Mucosa of rectum (tissue), 2 donors: ENCODE measurements around the gene ATP8B2.
"Not testable (repeated sequence)": the region's sequence is repeated elsewhere in the genome, so short reads cannot be mapped to it uniquely, and the experiment has no call there.

ENCODE experiments used
- H3K27ac ChIP-seq, 2 donors: one replicate each; pipeline ENCODE4 v1.7.0; 2013; ENCODE audit warnings: inconsistent platforms in 2 of 2, low read depth in 2 of 2, low read length in 2 of 2
- H3K27me3 ChIP-seq, 2 donors: one replicate each; pipeline ENCODE4 v1.7.0; 2013; ENCODE audit warnings: low read length in 2 of 2; ENCODE audit not compliant: control insufficient read depth in 2 of 2, insufficient read depth in 2 of 2
- H3K36me3 ChIP-seq, 2 donors: one replicate each; pipeline ENCODE4 v1.7.0; 2013; ENCODE audit warnings: low read length in 2 of 2; ENCODE audit not compliant: control insufficient read depth in 2 of 2, insufficient read depth in 2 of 2
- H3K4me1 ChIP-seq, 2 donors: one replicate each; pipeline ENCODE4 v1.7.0; 2013; ENCODE audit warnings: low read length in 2 of 2, mild to moderate bottlenecking in 1 of 2; ENCODE audit not compliant: control insufficient read depth in 2 of 2, insufficient read depth in 2 of 2
- H3K4me3 ChIP-seq, 2 donors: one replicate each; pipeline ENCODE4 v1.7.0; 2013; ENCODE audit warnings: low read length in 2 of 2
- H3K9ac ChIP-seq, 2 donors: one replicate each; pipeline ENCODE4 v1.7.0; 2013; ENCODE audit warnings: low read length in 2 of 2, low read depth in 1 of 2, mild to moderate bottlenecking in 1 of 2
- H3K9me3 ChIP-seq, 2 donors: one replicate each; pipeline ENCODE4 v1.7.0; 2013; ENCODE audit warnings: low read length in 2 of 2; ENCODE audit not compliant: control insufficient read depth in 2 of 2
- donor health status: healthy.
- donor health status: Normal muscosa, but diverticular disease.

ATP8B2 gene, protein sequence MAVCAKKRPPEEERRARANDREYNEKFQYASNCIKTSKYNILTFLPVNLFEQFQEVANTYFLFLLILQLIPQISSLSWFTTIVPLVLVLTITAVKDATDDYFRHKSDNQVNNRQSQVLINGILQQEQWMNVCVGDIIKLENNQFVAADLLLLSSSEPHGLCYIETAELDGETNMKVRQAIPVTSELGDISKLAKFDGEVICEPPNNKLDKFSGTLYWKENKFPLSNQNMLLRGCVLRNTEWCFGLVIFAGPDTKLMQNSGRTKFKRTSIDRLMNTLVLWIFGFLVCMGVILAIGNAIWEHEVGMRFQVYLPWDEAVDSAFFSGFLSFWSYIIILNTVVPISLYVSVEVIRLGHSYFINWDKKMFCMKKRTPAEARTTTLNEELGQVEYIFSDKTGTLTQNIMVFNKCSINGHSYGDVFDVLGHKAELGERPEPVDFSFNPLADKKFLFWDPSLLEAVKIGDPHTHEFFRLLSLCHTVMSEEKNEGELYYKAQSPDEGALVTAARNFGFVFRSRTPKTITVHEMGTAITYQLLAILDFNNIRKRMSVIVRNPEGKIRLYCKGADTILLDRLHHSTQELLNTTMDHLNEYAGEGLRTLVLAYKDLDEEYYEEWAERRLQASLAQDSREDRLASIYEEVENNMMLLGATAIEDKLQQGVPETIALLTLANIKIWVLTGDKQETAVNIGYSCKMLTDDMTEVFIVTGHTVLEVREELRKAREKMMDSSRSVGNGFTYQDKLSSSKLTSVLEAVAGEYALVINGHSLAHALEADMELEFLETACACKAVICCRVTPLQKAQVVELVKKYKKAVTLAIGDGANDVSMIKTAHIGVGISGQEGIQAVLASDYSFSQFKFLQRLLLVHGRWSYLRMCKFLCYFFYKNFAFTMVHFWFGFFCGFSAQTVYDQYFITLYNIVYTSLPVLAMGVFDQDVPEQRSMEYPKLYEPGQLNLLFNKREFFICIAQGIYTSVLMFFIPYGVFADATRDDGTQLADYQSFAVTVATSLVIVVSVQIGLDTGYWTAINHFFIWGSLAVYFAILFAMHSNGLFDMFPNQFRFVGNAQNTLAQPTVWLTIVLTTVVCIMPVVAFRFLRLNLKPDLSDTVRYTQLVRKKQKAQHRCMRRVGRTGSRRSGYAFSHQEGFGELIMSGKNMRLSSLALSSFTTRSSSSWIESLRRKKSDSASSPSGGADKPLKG

DNA sequence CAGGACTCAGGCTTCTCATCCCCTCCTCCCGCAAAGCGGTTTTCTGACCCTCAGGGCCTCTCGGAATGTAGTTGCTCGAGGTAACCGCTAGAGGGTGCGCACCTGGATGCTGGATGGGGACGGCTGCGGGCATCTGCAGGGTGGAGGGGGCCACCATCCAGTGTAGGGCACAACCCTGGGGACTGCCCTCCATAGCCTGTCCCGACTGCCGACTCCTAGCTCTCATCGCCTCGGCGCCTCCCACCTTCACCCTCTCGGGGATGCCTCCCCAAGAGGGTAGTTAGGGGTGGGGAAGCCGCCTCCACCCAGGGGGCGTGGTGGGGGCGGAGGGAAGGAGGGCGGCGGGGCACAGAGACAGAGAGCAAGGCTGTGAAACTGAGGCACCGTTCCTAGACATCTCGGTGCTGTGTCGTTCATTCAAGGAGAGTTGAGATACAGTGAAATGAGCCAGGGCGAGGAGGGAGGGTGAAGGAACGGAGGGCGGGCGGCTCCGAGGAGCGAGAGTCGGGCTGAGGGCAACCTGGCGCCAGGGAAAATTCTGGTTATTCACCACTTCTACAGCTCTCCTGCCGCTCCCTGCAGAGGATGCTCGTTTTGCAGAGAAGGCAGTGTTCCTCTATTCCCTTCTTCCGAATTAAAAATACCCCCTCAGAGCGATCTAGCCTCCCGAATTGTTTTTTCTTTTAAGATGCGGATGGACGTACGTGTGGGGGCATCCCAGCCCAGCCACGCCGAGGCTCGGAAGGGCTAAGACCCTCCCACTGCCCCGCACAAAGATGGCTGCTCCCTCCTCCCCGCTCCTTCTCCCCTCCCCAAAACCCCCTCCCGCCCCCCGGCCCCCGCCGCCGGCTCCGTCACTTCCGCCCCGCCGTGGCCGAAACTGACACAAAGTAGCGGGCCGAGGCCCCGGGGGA lies at the start of gene ATP8B2:
Gene ATP8B2, plus strand, starts transcription at position 857 of the 914 bp plus-strand sequence. CDS start 2,617 bp downstream, outside the sequence.
- H3K4me3 ChIP-seq, result peak within 1 kb of the TSS; percentile 66 to 81
- peaks cover 14 to 27% of the 10 kb centered on the region in 2 donors for H3K4me1 ChIP-seq
- H3K27me3 ChIP-seq, result peaks cover 6 to 16% of the 10 kb centered on the region in 2 donors
- H3K27ac ChIP-seq, result peak within 1 kb of the TSS; percentile 70 to 81
- no peaks in the 10 kb centered on the region for H3K9me3 ChIP-seq
- peak within 1 kb of the TSS; percentile 60 to 62 for H3K9ac ChIP-seq
- no peaks in the 10 kb centered on the region for H3K36me3 ChIP-seq

DNA sequence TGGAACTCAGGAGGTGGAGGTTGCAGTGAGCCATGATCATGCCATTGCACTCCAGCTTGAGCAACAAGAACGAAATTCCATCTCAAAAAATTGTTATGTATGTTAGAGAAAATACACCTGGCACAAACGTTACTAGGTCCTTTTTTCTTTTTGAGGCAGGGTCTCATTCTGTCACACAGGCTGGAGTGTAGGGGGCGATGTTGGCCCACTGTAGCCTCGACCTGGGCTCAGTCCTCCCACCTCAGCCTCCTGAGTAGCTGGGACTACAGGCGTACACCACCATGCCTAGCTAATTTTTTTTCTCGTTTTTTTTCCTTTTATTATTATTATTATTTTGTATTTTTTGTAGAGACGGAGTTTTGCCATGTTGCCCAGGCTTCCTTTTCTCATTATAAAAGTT lies 48.5 kb upstream of the ATP8B2 start:
- Histone ChIP-seq H3K27ac (no peak overlapping the region), H3K36me3 (peaks cover 5 to 10% of the 10 kb centered on the region in 2 donors), H3K4me1 (peaks cover 6 to 11% of the 10 kb centered on the region in 2 donors), H3K27me3 (no peaks in the 10 kb centered on the region), H3K9ac (no peak overlapping the region), H3K4me3 (no peak overlapping the region), H3K9me3 (no peaks in the 10 kb centered on the region)

DNA sequence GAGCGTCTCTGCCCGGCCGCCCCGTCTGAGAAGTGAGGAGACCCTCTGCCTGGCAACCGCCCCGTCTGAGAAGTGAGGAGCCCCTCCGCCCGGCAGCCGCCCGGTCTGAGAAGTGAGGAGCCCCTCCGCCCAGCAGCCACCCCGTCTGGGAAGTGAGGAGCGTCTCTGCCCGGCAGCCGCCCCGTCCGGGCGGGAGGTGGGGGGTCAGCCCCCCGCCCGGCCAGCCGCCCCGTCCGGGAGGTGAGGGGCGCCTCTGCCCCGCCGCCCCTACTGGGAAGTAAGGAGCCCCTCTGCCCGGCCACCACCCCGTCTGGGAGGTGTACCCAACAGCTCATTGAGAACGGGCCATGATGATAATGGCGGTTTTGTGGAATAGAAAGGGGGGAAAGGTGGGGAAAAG lies 37.7 kb upstream of the ATP8B2 start:
- H3K4me1 ChIP-seq, H3K36me3 ChIP-seq, H3K27ac ChIP-seq, H3K4me3 ChIP-seq, H3K9me3 ChIP-seq, H3K9ac ChIP-seq, H3K27me3 ChIP-seq: not testable (repeated sequence)

DNA sequence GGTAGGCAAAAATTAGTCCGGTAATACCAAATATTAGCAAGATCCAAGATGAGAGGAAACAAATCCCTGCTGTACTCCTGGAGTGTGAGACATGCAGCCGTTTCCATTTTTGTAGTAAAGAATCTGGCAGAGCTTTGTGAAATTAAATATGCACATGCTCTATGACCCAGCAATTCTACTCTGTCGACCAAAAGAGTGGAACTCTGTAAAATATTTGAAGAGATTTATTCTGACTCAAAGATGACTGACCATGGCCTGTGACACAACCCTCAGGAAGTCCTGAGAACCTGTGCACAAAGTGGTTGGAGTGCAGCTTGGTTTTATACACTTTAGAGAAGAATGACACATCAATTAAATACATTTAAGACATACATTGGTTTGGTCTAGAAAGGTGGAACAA lies 36.7 kb upstream of the ATP8B2 start:
- no peak overlapping the region for H3K4me3 ChIP-seq
- no peaks in the 10 kb centered on the region for H3K9me3 ChIP-seq
- no peaks in the 10 kb centered on the region for H3K36me3 ChIP-seq
- no peak overlapping the region for H3K27ac ChIP-seq
- no peak overlapping the region for H3K9ac ChIP-seq
- H3K4me1 ChIP-seq, result no peaks in the 10 kb centered on the region
- H3K27me3 ChIP-seq, result no peaks in the 10 kb centered on the region

DNA sequence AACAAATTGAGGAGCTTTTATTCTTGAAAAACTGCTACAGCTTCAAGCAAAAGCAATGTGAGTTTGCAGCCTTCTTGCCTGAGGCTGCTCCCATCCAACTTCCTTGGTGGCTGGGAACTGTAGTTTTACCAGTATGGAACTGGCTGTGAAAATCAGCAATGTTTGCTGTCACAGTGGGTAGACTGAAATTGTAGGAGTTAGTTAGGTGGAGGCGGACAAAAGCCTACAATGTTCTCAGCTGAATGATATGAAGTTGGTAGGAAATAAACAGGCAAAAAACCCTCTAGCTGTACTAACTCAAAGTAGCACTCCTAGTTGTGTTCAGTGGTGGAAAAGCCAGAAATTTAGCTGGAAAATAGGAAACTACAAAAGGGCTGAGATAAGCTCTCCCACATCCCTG lies 34.4 kb upstream of the ATP8B2 start:
- Histone ChIP-seq H3K36me3 (no peaks in the 10 kb centered on the region), H3K27me3 (no peaks in the 10 kb centered on the region), H3K9ac (no peak overlapping the region), H3K4me3 (no peak overlapping the region), H3K4me1 (no peaks in the 10 kb centered on the region), H3K9me3 (peaks cover 3 to 4% of the 10 kb centered on the region in 2 donors), H3K27ac (no peak overlapping the region)

DNA sequence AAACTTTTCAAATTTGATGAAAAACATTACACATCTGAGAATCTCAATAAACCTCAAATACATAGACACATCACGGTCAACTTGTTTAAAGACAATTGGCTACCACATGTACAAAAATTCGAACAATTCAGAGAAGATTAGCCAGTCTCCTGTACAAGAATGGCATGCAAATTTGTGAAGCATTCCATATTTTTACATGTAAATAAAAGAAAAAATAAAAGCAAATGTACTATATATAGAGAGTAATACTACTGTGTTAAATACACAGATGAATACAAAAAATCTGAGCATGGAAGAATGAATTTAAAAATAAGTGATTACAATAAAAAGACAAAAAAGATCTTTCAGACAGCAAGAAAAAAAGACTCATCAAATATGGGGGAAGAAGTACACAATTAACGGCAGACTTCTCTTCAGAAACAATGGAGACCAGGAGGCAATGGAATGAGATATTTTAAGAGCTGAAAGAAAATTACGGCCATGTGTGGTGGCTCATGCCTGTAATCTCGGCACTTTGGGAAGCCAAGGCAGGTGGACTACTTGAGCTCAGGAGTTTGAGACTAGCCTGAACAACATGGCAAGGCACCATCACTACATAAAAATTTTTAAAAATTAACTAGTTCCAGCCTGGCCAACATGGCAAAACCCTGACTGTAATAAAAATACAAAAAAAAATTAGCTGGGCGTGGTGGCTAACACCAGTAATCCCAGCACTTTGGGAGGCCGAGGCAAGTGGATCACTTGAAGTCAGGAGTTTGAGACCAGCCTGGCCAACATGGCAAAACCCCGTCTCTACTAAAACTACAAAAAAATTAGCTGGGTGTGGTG lies 29.7 kb upstream of the ATP8B2 start:
- no peaks in the 10 kb centered on the region for H3K27me3 ChIP-seq
- H3K9ac ChIP-seq, result no peak overlapping the region
- H3K9me3 ChIP-seq, result peaks cover 3 to 4% of the 10 kb centered on the region in 2 donors
- no peaks in the 10 kb centered on the region for H3K36me3 ChIP-seq
- H3K4me1 ChIP-seq, result no peaks in the 10 kb centered on the region
- H3K4me3 ChIP-seq, result no peak overlapping the region
- no peak overlapping the region for H3K27ac ChIP-seq

DNA sequence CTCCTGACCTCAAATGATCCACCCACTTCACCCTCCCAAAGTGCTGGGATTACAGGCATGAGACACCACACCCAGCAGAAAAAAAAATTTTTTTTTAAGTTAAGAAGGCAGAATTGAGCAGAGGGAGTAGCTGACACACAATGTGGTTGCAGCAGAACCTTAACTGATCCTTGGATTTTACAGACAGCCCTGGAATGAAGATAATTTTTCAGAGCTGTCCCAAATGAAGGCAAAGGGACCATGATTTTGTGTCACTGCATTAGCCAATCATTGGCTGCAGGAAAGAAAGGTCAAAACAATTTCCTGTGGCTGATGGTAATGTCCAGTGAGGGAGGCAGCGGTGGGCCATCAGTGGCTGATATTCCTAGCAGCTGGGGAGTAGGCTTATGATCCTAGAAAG lies 23.7 kb upstream of the ATP8B2 start:
- H3K27me3 ChIP-seq, result no peaks in the 10 kb centered on the region
- H3K36me3 ChIP-seq, result no peaks in the 10 kb centered on the region
- no peaks in the 10 kb centered on the region for H3K9me3 ChIP-seq
- H3K4me1 ChIP-seq, result no peaks in the 10 kb centered on the region
- no peak overlapping the region for H3K9ac ChIP-seq
- H3K27ac ChIP-seq, result no peak overlapping the region
- H3K4me3 ChIP-seq, result no peak overlapping the region

DNA sequence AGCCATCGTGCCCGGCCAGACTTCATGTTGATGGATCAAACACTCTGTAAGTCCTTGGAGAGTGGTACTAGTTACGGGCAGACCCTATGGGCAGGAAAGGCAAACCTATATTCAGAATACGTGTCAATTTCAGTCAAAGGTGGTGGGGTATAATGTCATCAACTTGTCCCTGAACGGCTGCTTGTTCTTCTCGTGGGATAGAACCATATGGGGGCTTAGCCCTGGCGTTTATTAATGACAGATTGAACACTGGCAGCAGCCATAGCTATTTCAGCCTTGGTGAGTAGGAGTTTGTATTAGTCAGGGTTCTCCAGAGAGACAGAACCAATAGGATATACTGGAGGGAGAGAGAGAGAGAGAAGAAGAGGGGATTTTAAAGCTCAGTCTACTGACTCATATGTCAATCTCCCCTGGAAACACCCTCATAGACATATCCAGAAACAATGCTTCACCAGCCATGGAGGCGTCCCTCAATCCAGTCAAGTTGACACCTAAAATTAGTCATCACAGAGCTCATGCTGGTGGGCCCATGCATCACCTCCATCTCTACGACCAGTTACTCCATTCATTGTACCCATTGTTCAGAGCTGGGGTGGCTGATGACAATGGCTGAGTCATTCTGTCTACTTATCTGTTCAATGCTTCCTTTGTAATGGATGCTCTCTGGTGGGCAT lies 20.5 kb upstream of the ATP8B2 start:
- Histone ChIP-seq H3K9ac (no peak overlapping the region), H3K9me3 (no peaks in the 10 kb centered on the region), H3K27ac (no peak overlapping the region), H3K27me3 (no peaks in the 10 kb centered on the region), H3K4me1 (no peaks in the 10 kb centered on the region), H3K36me3 (no peaks in the 10 kb centered on the region), H3K4me3 (no peak overlapping the region)
